ENCODE data around the gene GNAQ. TPM values are rescaled to one million over a fixed set of nuclear protein-coding genes. Genes with fewer than 3 reads are reported as not detected.
A peak's percentile ranks its signal among the peaks of the same experiment; 100 is the strongest.

Gene GNAQ
- total and polyA plus RNA-seq, 8 donors = 13.1 to 75.3 (median 38.5) TPM

- Histone ChIP-seq H3K4me3 (no peak overlapping the region), H3K9me3 (no peaks in the 10 kb centered on the region), H3K27me3 (no peaks in the 10 kb centered on the region), H3K4me1 (peaks cover 19 to 83% (median 58%) of the 10 kb centered on the region in 4 donors), H3K27ac (peak overlapping the region; percentile 16 to 75 (median 54)), H3K36me3 (no peaks in the 10 kb centered on the region)
- DNase-seq = no peak
- 71 to 82% (median 75%) methylated on average over 5 of the region's 5 CpGs for WGBS, 5 donors
- TF ChIP-seq CTCF (IDR thresholded peaks at IDR 0.05) = no peak
- TF ChIP-seq POLR2A (IDR thresholded peaks at IDR 0.05) = no peak
- TF ChIP-seq POLR2AphosphoS5 (IDR thresholded peaks at IDR 0.05) = no peak
- TF ChIP-seq EP300 (IDR thresholded peaks at IDR 0.05) = no peak
- intact Hi-C loops (cut with DNase I; ENCODE audit: low total_unique reads) = no loop called here
These were observed 43.6 kb downstream of the GNAQ start for GRCh38 chr9:77987880-77988525.

DNA sequence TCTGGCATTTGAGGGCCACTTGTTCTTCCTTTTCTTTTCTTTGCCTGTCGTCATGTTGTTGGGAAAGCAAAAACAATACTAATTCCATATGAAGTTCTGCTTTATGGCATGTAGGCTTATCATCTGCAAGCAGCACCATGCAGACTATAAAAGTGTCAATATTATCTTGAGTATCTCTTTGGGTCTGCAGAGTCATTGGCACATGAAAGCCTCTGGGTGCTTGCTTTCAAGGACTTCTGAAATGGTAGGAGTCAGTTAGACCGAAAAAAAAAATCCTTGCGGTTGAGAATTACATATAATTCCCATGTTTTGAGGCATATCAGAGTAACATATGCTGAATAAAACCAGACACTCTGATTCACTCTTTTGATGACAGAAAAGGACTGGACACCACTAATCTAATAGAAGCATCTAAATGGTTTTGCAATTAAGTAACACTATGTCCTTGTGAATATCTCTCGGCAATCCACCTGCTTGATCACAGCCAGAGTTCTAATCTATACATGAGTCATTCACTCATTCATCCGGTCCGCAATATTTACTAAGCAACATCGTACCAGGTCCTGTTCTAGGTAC is 44.4 kb downstream of the GNAQ start:
- no peaks in the 10 kb centered on the region for H3K27me3 ChIP-seq
- no peaks in the 10 kb centered on the region for H3K36me3 ChIP-seq
- intact Hi-C loops (cut with DNase I; ENCODE audit: low total_unique reads) = no loop called here
- H3K9me3 ChIP-seq = no peaks in the 10 kb centered on the region
- peak overlapping the region in 3 of 5 donors; percentile 54 to 75 (median 61) for H3K27ac ChIP-seq
- no peak for DNase-seq
- WGBS, 5 donors = 54 to 75% (median 67%) methylated on average over 7 of the region's 7 CpGs
- H3K4me3 ChIP-seq = no peak overlapping the region
- peaks cover 23 to 91% (median 65%) of the 10 kb centered on the region in 4 donors for H3K4me1 ChIP-seq
- no peak for TF ChIP-seq POLR2A (IDR thresholded peaks at IDR 0.05)
- TF ChIP-seq POLR2AphosphoS5 (IDR thresholded peaks at IDR 0.05) = peak in 2 of 3 donors; percentile 27 to 48
- no peak for TF ChIP-seq CTCF (IDR thresholded peaks at IDR 0.05)

GRCh38 chr9:77985996-77986395 is 45.6 kb downstream of the GNAQ start:
- Histone ChIP-seq H3K27me3 (no peaks in the 10 kb centered on the region), H3K27ac (peak overlapping the region in 4 of 5 donors; percentile 16 to 75 (median 40)), H3K4me1 (peaks cover 35 to 96% (median 73%) of the 10 kb centered on the region in 4 donors), H3K4me3 (no peak overlapping the region), H3K36me3 (no peaks in the 10 kb centered on the region), H3K9me3 (no peaks in the 10 kb centered on the region)
- DNase-seq = peak in 1 of 2 donors; percentile 55
- WGBS, 5 donors = 26 to 75% (median 45%) methylated on average over 1 of the region's 1 CpG
- TF ChIP-seq EP300 (IDR thresholded peaks at IDR 0.05) (no peak), POLR2AphosphoS5 (IDR thresholded peaks at IDR 0.05) (peak in 2 of 3 donors; percentile 9 to 76)
- intact Hi-C loops (cut with DNase I; ENCODE audit: low total_unique reads) = no loop called here

- Histone ChIP-seq H3K27ac (no peak overlapping the region), H3K4me1 (peaks cover 45 to 96% (median 79%) of the 10 kb centered on the region in 4 donors), H3K9me3 (no peaks in the 10 kb centered on the region), H3K27me3 (no peaks in the 10 kb centered on the region), H3K36me3 (no peaks in the 10 kb centered on the region), H3K4me3 (no peak overlapping the region)
- no peak for TF ChIP-seq EP300 (IDR thresholded peaks at IDR 0.05)
- TF ChIP-seq POLR2AphosphoS5 (IDR thresholded peaks at IDR 0.05) = no peak
- TF ChIP-seq CTCF (IDR thresholded peaks at IDR 0.05) = no peak
- no peak for TF ChIP-seq POLR2A (IDR thresholded peaks at IDR 0.05)
- 83 to 88% (median 87%) methylated on average over 1 of the region's 1 CpG for WGBS, 5 donors
- no peak for DNase-seq
- intact Hi-C loops (cut with DNase I; ENCODE audit: low total_unique reads) = no loop called here
These were observed 48.3 kb downstream of the GNAQ start for GRCh38 chr9:77983320-77983662.
